Measurements from ENCODE around the gene DEDD.
A peak's percentile ranks its signal among the peaks of the same experiment; 100 is the strongest.

Gene DEDD

GRCh38 chr1:161162052-161162451, 29.6 kb upstream of the DEDD start:
- DNase-seq: no peak

- no peak for DNase-seq
Measured at GRCh38 chr1:161161652-161162051, 29.2 kb upstream of the DEDD start.

GRCh38 chr1:161160671-161161145, 28.2 kb upstream of the DEDD start:
- no peak for DNase-seq

GRCh38 chr1:161159913-161160243, 27.4 kb upstream of the DEDD start:
- DNase-seq: no peak

GRCh38 chr1:161159087-161159912, 26.8 kb upstream of the DEDD start, which contains the start of gene USP21:
Gene USP21 (plus strand): TSS chr1:161159500. CDS start chr1:161160641, 1,141 bp downstream.
- peak; percentile 85 for DNase-seq

GRCh38 chr1:161158316-161159010, 26.0 kb upstream of the DEDD start:
- no peak for DNase-seq

- DNase-seq: no peak
Measured at GRCh38 chr1:161157867-161158266, 25.4 kb upstream of the DEDD start.

GRCh38 chr1:161153682-161154337, 21.3 kb upstream of the DEDD start, which contains the start of gene UFC1:
Gene UFC1 (plus strand): TSS chr1:161153978. CDS start chr1:161153998, 20 bp downstream.
- peak; percentile 93 for DNase-seq

GRCh38 chr1:161153176-161153575, 20.7 kb upstream of the DEDD start:
- DNase-seq: no peak

GRCh38 chr1:161145832-161146231, 13.4 kb upstream of the DEDD start:
- no peak for DNase-seq

- DNase-seq: no peak
Measured at GRCh38 chr1:161140755-161141400, 8.4 kb upstream of the DEDD start.

GRCh38 chr1:161139766-161140165, 7.3 kb upstream of the DEDD start:
- DNase-seq: peak; percentile 40

- DNase-seq: no peak
Measured at GRCh38 chr1:161138431-161138830, 6.0 kb upstream of the DEDD start.

GRCh38 chr1:161137881-161138280, 5.4 kb upstream of the DEDD start:
- no peak for DNase-seq

- DNase-seq: no peak
Measured at GRCh38 chr1:161133220-161133740, 813 bp upstream of the DEDD start.

GRCh38 chr1:161131523-161132409, 701 bp downstream of the DEDD start:
- DNase-seq: no peak

- DNase-seq: no peak
Measured at GRCh38 chr1:161130266-161130665, 2.2 kb downstream of the DEDD start.

- DNase-seq: no peak
Measured at GRCh38 chr1:161128591-161129420, 3.7 kb downstream of the DEDD start.

- DNase-seq: no peak
Measured at GRCh38 chr1:161127649-161128048, 4.8 kb downstream of the DEDD start.

GRCh38 chr1:161122967-161123366, 9.5 kb downstream of the DEDD start:
- DNase-seq: no peak

- DNase-seq: no peak
Measured at GRCh38 chr1:161121834-161122233, 10.6 kb downstream of the DEDD start.
